ENCODE results near the gene SLC7A7.
"Not testable (repeated sequence)": the region's sequence is repeated elsewhere in the genome, so short reads cannot be mapped to it uniquely, and the experiment has no call there.

- not testable (repeated sequence) for TF ChIP-seq CTCF (IDR thresholded peaks at IDR 0.05; ENCODE audit: poor library complexity, severe bottlenecking); POLR2AphosphoS5 (IDR thresholded peaks at IDR 0.05); RAD21 (conservative IDR thresholded peaks at IDR 0.05); EZH2 (IDR thresholded peaks at IDR 0.05; ENCODE audit: borderline replicate concordance, insufficient read depth, low read length, poor library complexity, severe bottlenecking)
Measured at GRCh38 chr14:22724847-22725246, 90.4 kb downstream of the SLC7A7 start.

All from neural cell (in vitro differentiated cells).